Measurements from ENCODE around the gene KLF7. TPM values are rescaled to one million over a fixed set of nuclear protein-coding genes. Genes with fewer than 3 reads are reported as not detected.

Gene KLF7
- total RNA-seq (2012; rRNA removed), result 23.1 and 25.1 TPM in 2 replicates

- peak within 1 kb of the TSS; percentile 97 for H3K4me2 ChIP-seq (ENCODE audit: low read length)
- peaks cover 38% of the 10 kb centered on the region for H3K4me1 ChIP-seq (ENCODE audit: control insufficient read depth, insufficient read depth, low read length)
- H3K4me3 ChIP-seq (ENCODE audit: low read length), result peak within 1 kb of the TSS; percentile 81
- no peaks in the 10 kb centered on the region for H3K27me3 ChIP-seq (ENCODE audit: control insufficient read depth, insufficient read depth, low read length)
- H3K9ac ChIP-seq (ENCODE audit: low read depth, low read length), result peak within 1 kb of the TSS; percentile 100
- no peaks in the 10 kb centered on the region for H3K9me3 ChIP-seq (replicated peaks; ENCODE audit: low read length)
- H3K36me3 ChIP-seq (ENCODE audit: insufficient read depth, low read length), result peaks cover 8% of the 10 kb centered on the region
Observed at GRCh38 chr2:207165121-207166038, at the start of gene KLF7. TSS of gene KLF7 (minus strand) at chr2:207165948. CDS start at chr2:207165568, 380 bp downstream.

DNA sequence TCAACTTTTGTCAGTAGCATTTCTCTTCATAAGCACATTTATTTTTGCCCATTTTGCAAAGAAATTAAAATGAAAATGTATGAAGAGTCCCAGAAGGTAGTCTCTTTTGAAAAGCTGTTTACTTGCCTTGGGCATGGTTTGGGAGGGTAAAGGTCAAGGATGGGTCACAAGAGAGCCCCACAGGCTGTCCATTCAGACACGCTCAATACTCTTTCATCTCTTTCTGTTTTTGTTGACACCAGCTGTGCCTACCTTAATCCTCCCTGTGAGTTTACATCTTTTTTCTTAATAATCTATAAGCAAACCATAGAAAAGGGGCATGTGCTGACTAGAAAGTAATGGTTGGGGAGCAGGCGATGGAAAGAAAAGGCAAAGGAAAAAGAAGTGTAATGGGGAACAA lies 49.6 kb upstream of the KLF7 start:
- H3K4me3 ChIP-seq (ENCODE audit: low read length), result no peak overlapping the region
- H3K4me2 ChIP-seq (ENCODE audit: low read length), result no peak overlapping the region
- H3K9ac ChIP-seq (ENCODE audit: low read depth, low read length), result no peak overlapping the region
- H3K27me3 ChIP-seq (ENCODE audit: control insufficient read depth, insufficient read depth, low read length), result no peaks in the 10 kb centered on the region
- H3K9me3 ChIP-seq (replicated peaks; ENCODE audit: low read length), result no peaks in the 10 kb centered on the region
- H3K4me1 ChIP-seq (ENCODE audit: control insufficient read depth, insufficient read depth, low read length), result peaks cover 1% of the 10 kb centered on the region
- no peaks in the 10 kb centered on the region for H3K36me3 ChIP-seq (ENCODE audit: insufficient read depth, low read length)

GRCh38 chr2:207214446-207214845 lies 48.7 kb upstream of the KLF7 start:
- H3K4me2 ChIP-seq (ENCODE audit: low read length), result no peak overlapping the region
- no peak overlapping the region for H3K9ac ChIP-seq (ENCODE audit: low read depth, low read length)
- H3K4me1 ChIP-seq (ENCODE audit: control insufficient read depth, insufficient read depth, low read length), result no peaks in the 10 kb centered on the region
- no peaks in the 10 kb centered on the region for H3K36me3 ChIP-seq (ENCODE audit: insufficient read depth, low read length)
- H3K4me3 ChIP-seq (ENCODE audit: low read length), result no peak overlapping the region
- no peaks in the 10 kb centered on the region for H3K9me3 ChIP-seq (replicated peaks; ENCODE audit: low read length)
- H3K27me3 ChIP-seq (ENCODE audit: control insufficient read depth, insufficient read depth, low read length), result no peaks in the 10 kb centered on the region

DNA sequence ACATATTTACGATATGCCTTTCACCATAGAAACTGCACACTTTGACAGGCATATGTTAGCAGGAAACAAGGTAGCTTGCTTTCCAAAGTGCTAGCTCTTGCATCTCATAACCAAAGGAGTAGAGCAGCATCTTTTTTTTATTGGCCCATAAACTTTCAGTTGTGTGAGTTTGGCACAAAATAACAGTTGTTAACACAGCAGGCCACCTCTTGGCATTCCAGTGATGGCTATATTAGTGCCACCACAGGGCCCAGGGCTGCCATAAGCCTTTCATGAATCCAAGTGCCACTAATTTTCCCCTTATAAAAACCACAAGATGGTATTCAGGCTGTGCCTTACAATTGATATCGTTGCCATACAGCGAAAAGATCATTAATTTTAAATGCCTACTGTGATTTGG lies 40.3 kb upstream of the KLF7 start:
- Histone ChIP-seq H3K4me2 (ENCODE audit: low read length) (no peak overlapping the region), H3K4me3 (ENCODE audit: low read length) (no peak overlapping the region), H3K9me3 (replicated peaks; ENCODE audit: low read length) (no peaks in the 10 kb centered on the region), H3K9ac (ENCODE audit: low read depth, low read length) (no peak overlapping the region), H3K27me3 (ENCODE audit: control insufficient read depth, insufficient read depth, low read length) (no peaks in the 10 kb centered on the region), H3K36me3 (ENCODE audit: insufficient read depth, low read length) (no peaks in the 10 kb centered on the region), H3K4me1 (ENCODE audit: control insufficient read depth, insufficient read depth, low read length) (no peaks in the 10 kb centered on the region)

DNA sequence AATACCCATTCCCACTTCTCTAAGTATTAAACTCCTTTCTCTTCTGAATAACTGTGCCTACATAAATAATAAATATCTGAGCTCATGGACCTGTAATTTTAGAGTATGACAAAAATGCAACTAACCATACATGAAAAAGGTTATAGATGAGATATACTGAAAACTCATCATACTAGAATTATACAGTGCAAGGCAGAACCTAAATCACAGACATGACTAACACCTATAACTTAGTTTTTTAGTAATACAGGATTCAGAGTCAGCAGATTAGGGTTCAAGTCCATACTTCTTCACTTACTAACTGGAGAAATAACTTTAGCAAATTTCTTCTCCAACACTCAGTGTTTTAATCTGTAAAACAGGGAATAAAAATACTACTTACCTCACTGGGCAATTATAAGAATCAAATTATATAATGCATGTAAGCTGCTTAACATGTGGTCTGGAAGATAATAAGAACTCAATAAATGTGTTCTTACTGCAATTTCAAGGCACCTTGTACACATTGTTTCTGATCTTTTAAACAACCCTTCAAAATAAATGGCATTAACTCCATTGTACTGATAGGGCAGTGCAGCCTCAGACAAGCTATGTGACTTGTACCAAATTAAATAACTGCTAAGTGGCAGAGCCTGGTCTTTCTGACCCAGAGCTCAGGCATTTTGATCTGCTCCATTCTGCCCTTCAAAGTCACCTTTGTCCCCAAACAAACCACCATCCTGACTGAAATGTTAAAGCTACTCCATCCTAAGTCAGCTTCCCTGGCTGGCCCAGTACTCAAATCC lies 39.6 kb upstream of the KLF7 start:
- Histone ChIP-seq H3K36me3 (ENCODE audit: insufficient read depth, low read length) (no peaks in the 10 kb centered on the region), H3K9ac (ENCODE audit: low read depth, low read length) (no peak overlapping the region), H3K4me2 (ENCODE audit: low read length) (no peak overlapping the region), H3K4me1 (ENCODE audit: control insufficient read depth, insufficient read depth, low read length) (no peaks in the 10 kb centered on the region), H3K27me3 (ENCODE audit: control insufficient read depth, insufficient read depth, low read length) (no peaks in the 10 kb centered on the region), H3K4me3 (ENCODE audit: low read length) (no peak overlapping the region), H3K9me3 (replicated peaks; ENCODE audit: low read length) (no peaks in the 10 kb centered on the region)

DNA sequence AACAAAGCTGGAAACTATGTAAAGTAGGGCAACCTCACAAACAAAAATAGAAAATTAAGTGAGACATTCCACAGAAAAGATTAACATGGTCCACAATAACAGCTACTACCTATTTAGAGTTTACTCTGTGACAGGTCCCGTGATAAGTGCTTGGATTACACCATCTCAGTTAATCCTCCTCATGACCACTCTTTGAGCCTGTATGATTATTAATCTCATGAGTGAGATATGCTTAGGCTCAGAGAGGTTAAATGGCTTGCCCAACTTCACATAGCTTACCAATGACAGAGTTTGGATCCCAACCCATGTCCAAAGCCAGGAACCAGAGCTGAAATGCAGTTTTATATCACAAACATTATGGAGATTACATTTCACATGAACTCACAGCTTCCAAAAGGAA lies 37.3 kb upstream of the KLF7 start:
- Histone ChIP-seq H3K36me3 (ENCODE audit: insufficient read depth, low read length) (no peaks in the 10 kb centered on the region), H3K4me2 (ENCODE audit: low read length) (no peak overlapping the region), H3K4me1 (ENCODE audit: control insufficient read depth, insufficient read depth, low read length) (no peaks in the 10 kb centered on the region), H3K9me3 (replicated peaks; ENCODE audit: low read length) (no peaks in the 10 kb centered on the region), H3K9ac (ENCODE audit: low read depth, low read length) (no peak overlapping the region), H3K4me3 (ENCODE audit: low read length) (no peak overlapping the region), H3K27me3 (ENCODE audit: control insufficient read depth, insufficient read depth, low read length) (no peaks in the 10 kb centered on the region)

- Histone ChIP-seq H3K9me3 (replicated peaks; ENCODE audit: low read length) (no peaks in the 10 kb centered on the region), H3K9ac (ENCODE audit: low read depth, low read length) (no peak overlapping the region), H3K4me2 (ENCODE audit: low read length) (no peak overlapping the region), H3K4me1 (ENCODE audit: control insufficient read depth, insufficient read depth, low read length) (no peaks in the 10 kb centered on the region), H3K36me3 (ENCODE audit: insufficient read depth, low read length) (no peaks in the 10 kb centered on the region), H3K27me3 (ENCODE audit: control insufficient read depth, insufficient read depth, low read length) (no peaks in the 10 kb centered on the region), H3K4me3 (ENCODE audit: low read length) (no peak overlapping the region)
Observed at GRCh38 chr2:207202645-207203044, 36.9 kb upstream of the KLF7 start.

DNA sequence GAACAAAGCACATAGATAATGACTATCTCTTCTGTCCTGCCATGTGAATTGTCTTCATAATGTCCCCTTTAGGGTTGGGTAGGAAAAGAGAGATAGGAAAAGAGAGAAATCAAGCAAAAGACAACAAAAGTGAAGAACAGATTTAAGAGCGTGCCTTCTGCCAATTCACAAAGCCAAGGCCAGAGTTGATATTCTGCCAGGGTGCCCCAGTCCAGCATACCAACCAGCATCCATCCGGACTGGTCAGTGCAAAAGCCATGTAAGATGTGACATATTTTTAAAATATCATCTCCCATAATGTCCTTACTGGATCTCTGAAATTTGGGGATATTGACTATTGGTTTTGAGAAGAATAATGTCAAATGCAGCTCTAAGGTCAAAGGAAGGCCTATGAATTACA lies 35.7 kb upstream of the KLF7 start:
- Histone ChIP-seq H3K4me1 (ENCODE audit: control insufficient read depth, insufficient read depth, low read length) (no peaks in the 10 kb centered on the region), H3K9me3 (replicated peaks; ENCODE audit: low read length) (no peaks in the 10 kb centered on the region), H3K4me3 (ENCODE audit: low read length) (no peak overlapping the region), H3K36me3 (ENCODE audit: insufficient read depth, low read length) (no peaks in the 10 kb centered on the region), H3K4me2 (ENCODE audit: low read length) (no peak overlapping the region), H3K27me3 (ENCODE audit: control insufficient read depth, insufficient read depth, low read length) (no peaks in the 10 kb centered on the region), H3K9ac (ENCODE audit: low read depth, low read length) (no peak overlapping the region)

DNA sequence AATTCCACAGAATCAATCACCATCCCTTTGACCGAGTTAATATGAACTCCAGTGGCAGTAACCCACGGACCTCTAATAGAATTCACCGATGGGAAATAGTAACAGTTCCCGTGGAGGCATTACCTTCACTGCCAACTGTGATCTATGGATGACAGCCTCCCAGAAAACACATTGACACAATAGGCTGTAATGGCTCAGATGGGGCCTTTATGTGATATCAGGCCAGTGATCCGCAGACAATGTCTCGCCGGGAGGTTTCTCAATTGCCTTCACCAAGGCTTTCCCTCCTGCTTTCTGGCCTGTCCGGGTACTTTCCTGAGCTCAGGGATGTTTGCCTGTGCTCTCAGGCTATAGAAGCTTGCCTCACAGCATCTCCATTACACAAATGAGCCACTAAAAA lies 34.4 kb upstream of the KLF7 start:
- Histone ChIP-seq H3K27me3 (ENCODE audit: control insufficient read depth, insufficient read depth, low read length) (no peaks in the 10 kb centered on the region), H3K36me3 (ENCODE audit: insufficient read depth, low read length) (no peaks in the 10 kb centered on the region), H3K9me3 (replicated peaks; ENCODE audit: low read length) (no peaks in the 10 kb centered on the region)

GRCh38 chr2:207194028-207194427 lies 28.3 kb upstream of the KLF7 start:
- H3K9me3 ChIP-seq (replicated peaks; ENCODE audit: low read length), result no peaks in the 10 kb centered on the region
- H3K27me3 ChIP-seq (ENCODE audit: control insufficient read depth, insufficient read depth, low read length), result no peaks in the 10 kb centered on the region
- H3K4me2 ChIP-seq (ENCODE audit: low read length), result no peak overlapping the region
- no peak overlapping the region for H3K9ac ChIP-seq (ENCODE audit: low read depth, low read length)
- no peak overlapping the region for H3K4me3 ChIP-seq (ENCODE audit: low read length)
- H3K36me3 ChIP-seq (ENCODE audit: insufficient read depth, low read length), result no peaks in the 10 kb centered on the region
- peaks cover 6% of the 10 kb centered on the region for H3K4me1 ChIP-seq (ENCODE audit: control insufficient read depth, insufficient read depth, low read length)

More for the DNA sequence above, 34.4 kb upstream of the KLF7 start:
- no peak overlapping the region for H3K9ac ChIP-seq (ENCODE audit: low read depth, low read length)
- no peak overlapping the region for H3K4me2 ChIP-seq (ENCODE audit: low read length)
- H3K4me1 ChIP-seq (ENCODE audit: control insufficient read depth, insufficient read depth, low read length), result no peaks in the 10 kb centered on the region
- H3K4me3 ChIP-seq (ENCODE audit: low read length), result no peak overlapping the region

GRCh38 chr2:207188626-207189419 lies 23.1 kb upstream of the KLF7 start:
- H3K36me3 ChIP-seq (ENCODE audit: insufficient read depth, low read length), result no peaks in the 10 kb centered on the region
- H3K4me3 ChIP-seq (ENCODE audit: low read length), result no peak overlapping the region
- H3K9me3 ChIP-seq (replicated peaks; ENCODE audit: low read length), result no peaks in the 10 kb centered on the region
- peaks cover 30% of the 10 kb centered on the region for H3K4me1 ChIP-seq (ENCODE audit: control insufficient read depth, insufficient read depth, low read length)
- no peaks in the 10 kb centered on the region for H3K27me3 ChIP-seq (ENCODE audit: control insufficient read depth, insufficient read depth, low read length)
- peak overlapping the region; percentile 10 for H3K4me2 ChIP-seq (ENCODE audit: low read length)
- no peak overlapping the region for H3K9ac ChIP-seq (ENCODE audit: low read depth, low read length)
